Activated T-cell treated with anti-CD3 and anti-CD28 coated beads, Interleukin-2, amount 50 U/mL, for 72 hours (primary cell): ENCODE data around the gene AURKAIP1. TPM values are rescaled to one million over a fixed set of nuclear protein-coding genes. Genes with fewer than 3 reads are reported as not detected.

Source experiments
- ATAC-seq, 2 donors: fragments of 150-1000 bp; cut with Tn5 transposase; replicated peaks in 1 of 2; 2 replicates each; pipeline ENCODE4 v1.10.0; 2021; ENCODE audit warnings: moderate library complexity in 2 of 2, mild to moderate bottlenecking in 1 of 2
- DNase-seq, 2 donors: peaks; one replicate each; pipeline ENCODE4 v3.0.0; 2021 to 2022; ENCODE audit warnings: mixed read lengths in 1 of 2
- H3K27ac Mint-ChIP-seq: one replicate; pipeline ENCODE4 v1.8.0; 2022; ENCODE audit warnings: mild to moderate bottlenecking, moderate library complexity, mixed read lengths
- H3K27me3 Mint-ChIP-seq: one replicate; pipeline ENCODE4 v1.8.0; 2022; ENCODE audit warnings: low read depth, mixed read lengths
- H3K36me3 Mint-ChIP-seq, 2 donors: one replicate each; pipeline ENCODE4 v1.8.0; 2022; ENCODE audit warnings: mixed read lengths in 2 of 2, mild to moderate bottlenecking in 1 of 2; ENCODE audit not compliant: insufficient read depth in 2 of 2
- H3K4me1 Mint-ChIP-seq: one replicate; pipeline ENCODE4 v1.8.0; 2022; ENCODE audit warnings: low read depth, mixed read lengths
- H3K4me3 Mint-ChIP-seq, 2 donors: one replicate each; pipeline ENCODE4 v1.8.0; 2022; ENCODE audit warnings: mild to moderate bottlenecking in 2 of 2, mixed read lengths in 2 of 2, moderate library complexity in 2 of 2
- H3K9me3 Mint-ChIP-seq, 2 donors: one replicate each; pipeline ENCODE4 v1.8.0; 2022; ENCODE audit warnings: mixed read lengths in 2 of 2
- total RNA-seq, 2 donors: library from RNA; stranded (reverse); gene quantifications; one replicate each; pipeline ENCODE4 v1.2.3, GENCODE V29; 2022

Gene AURKAIP1
- total RNA-seq, 2 donors from 2014 or later, result 92.4 to 97.7 TPM

GRCh38 chr1:1324524-1325287 is 50.3 kb downstream of the AURKAIP1 start, which contains the start of the genes CPTP and INTS11:
Gene CPTP (plus strand): TSS chr1:1324802. CDS start chr1:1326911, 2,109 bp downstream.
Gene INTS11 (minus strand): TSS chr1:1324660. CDS start chr1:1324608, 52 bp downstream.
- DNase-seq (peak; percentile 96 to 97), ATAC-seq (peak; percentile 85 to 87)
- H3K4me1 Mint-ChIP-seq, result peaks cover 32% of the 10 kb centered on the region
- peak within 1 kb of the TSS; percentile 87 for H3K27ac Mint-ChIP-seq
- H3K4me3 Mint-ChIP-seq, result peak within 1 kb of the TSS; percentile 96
- H3K9me3 Mint-ChIP-seq, result no peaks in the 10 kb centered on the region
- peaks cover 3 to 5% of the 10 kb centered on the region in 2 donors for H3K36me3 Mint-ChIP-seq
- no peaks in the 10 kb centered on the region for H3K27me3 Mint-ChIP-seq

GRCh38 chr1:1324084-1324523 is 50.9 kb downstream of the AURKAIP1 start:
- no peak for DNase-seq
- H3K27ac Mint-ChIP-seq, result peak overlapping the region; percentile 68
- H3K9me3 Mint-ChIP-seq, result no peaks in the 10 kb centered on the region
- ATAC-seq, result no peak
- no peaks in the 10 kb centered on the region for H3K27me3 Mint-ChIP-seq
- peaks cover 5 to 8% of the 10 kb centered on the region in 2 donors for H3K36me3 Mint-ChIP-seq
- H3K4me3 Mint-ChIP-seq, result peak overlapping the region; percentile 85
- H3K4me1 Mint-ChIP-seq, result peaks cover 32% of the 10 kb centered on the region

Other genes with a start within 250 kb of the AURKAIP1 start
- gene TTLL10, start 201.3 kb downstream of the AURKAIP1 start, total RNA-seq, result under 1 TPM in 1 of 2 donors, not detected in 1; 0.36 TPM
- 100 to 1,000 TPM; 245 to 324 TPM for gene TNFRSF18, start 168.6 kb downstream of the AURKAIP1 start, total RNA-seq
- gene TNFRSF4, start 161.1 kb downstream of the AURKAIP1 start, total RNA-seq, result 100 to 1,000 TPM; 268 to 588 TPM
- gene SDF4, start 143.2 kb downstream of the AURKAIP1 start, total RNA-seq, result 100 to 1,000 TPM; 188 to 348 TPM
- 10 to 100 TPM; 13.1 to 13.6 TPM for gene B3GALT6, start 143.0 kb downstream of the AURKAIP1 start, total RNA-seq
- 10 to 100 TPM in 1 of 2 donors, 1 to 10 TPM in 1; 8.1 to 14.2 TPM for gene C1QTNF12, start 128.5 kb downstream of the AURKAIP1 start, total RNA-seq
- 10 to 100 TPM; 63.5 to 77.8 TPM for gene UBE2J2, start 101.4 kb downstream of the AURKAIP1 start, total RNA-seq
- gene SCNN1D, start 94.8 kb downstream of the AURKAIP1 start, total RNA-seq, result 10 to 100 TPM in 1 of 2 donors, 1 to 10 TPM in 1; 5.6 to 13.0 TPM
- gene ACAP3, start 67.3 kb downstream of the AURKAIP1 start, total RNA-seq, result 10 to 100 TPM; 28.6 to 37.9 TPM
- 10 to 100 TPM; 11.0 to 11.9 TPM for gene PUSL1, start 66.6 kb downstream of the AURKAIP1 start, total RNA-seq
- 100 to 1,000 TPM; 108 to 131 TPM for gene INTS11, start 50.5 kb downstream of the AURKAIP1 start, total RNA-seq
- 10 to 100 TPM; 18.0 to 22.8 TPM for gene CPTP, start 50.4 kb downstream of the AURKAIP1 start, total RNA-seq
- under 1 TPM; 0.91 to 0.95 TPM for gene TAS1R3, start 43.9 kb downstream of the AURKAIP1 start, total RNA-seq
- 10 to 100 TPM; 46.6 to 52.2 TPM for gene DVL1, start 25.8 kb downstream of the AURKAIP1 start, total RNA-seq
- gene MXRA8, start 16.7 kb downstream of the AURKAIP1 start, total RNA-seq, result 1 to 10 TPM; 1.6 to 3.0 TPM
- gene CCNL2, start 24.1 kb upstream of the AURKAIP1 start, total RNA-seq, result 100 to 1,000 TPM; 166 to 180 TPM
- 10 to 100 TPM; 74.9 to 77.5 TPM for gene MRPL20, start 32.1 kb upstream of the AURKAIP1 start, total RNA-seq
- gene ANKRD65, start 46.1 kb upstream of the AURKAIP1 start, total RNA-seq, result under 1 TPM in 1 of 2 donors, not detected in 1; 0.17 TPM
- 1 to 10 TPM in 1 of 2 donors, under 1 TPM in 1; 0.94 to 1.4 TPM for gene VWA1, start 60.5 kb upstream of the AURKAIP1 start, total RNA-seq
- gene ATAD3C, start 74.5 kb upstream of the AURKAIP1 start, total RNA-seq, result 1 to 10 TPM; 2.8 to 3.7 TPM
- 10 to 100 TPM; 20.6 to 25.3 TPM for gene ATAD3B, start 96.6 kb upstream of the AURKAIP1 start, total RNA-seq
- 10 to 100 TPM; 24.9 to 34.2 TPM for gene ATAD3A, start 137.0 kb upstream of the AURKAIP1 start, total RNA-seq
- gene TMEM240, start 165.4 kb upstream of the AURKAIP1 start, total RNA-seq, result 1 to 10 TPM; 1.0 to 1.3 TPM
- gene SSU72, start 199.7 kb upstream of the AURKAIP1 start, total RNA-seq, result 100 to 1,000 TPM; 138 to 167 TPM
- 1 to 10 TPM in 1 of 2 donors, under 1 TPM in 1; 1.00 to 1.5 TPM for gene FNDC10, start 224.9 kb upstream of the AURKAIP1 start, total RNA-seq
- gene MIB2, start 240.3 kb upstream of the AURKAIP1 start, total RNA-seq, result 10 to 100 TPM; 68.6 to 78.6 TPM